T-helper 9 cell (primary cell): Measurements from ENCODE around the gene EFR3B.
"Not testable (repeated sequence)": the region's sequence is repeated elsewhere in the genome, so short reads cannot be mapped to it uniquely, and the experiment has no call there.

Experiments used
- DNase-seq: peaks from one replicate; pipeline ENCODE4 v3.0.0-alpha.2; 2020

The EFR3B gene

DNA sequence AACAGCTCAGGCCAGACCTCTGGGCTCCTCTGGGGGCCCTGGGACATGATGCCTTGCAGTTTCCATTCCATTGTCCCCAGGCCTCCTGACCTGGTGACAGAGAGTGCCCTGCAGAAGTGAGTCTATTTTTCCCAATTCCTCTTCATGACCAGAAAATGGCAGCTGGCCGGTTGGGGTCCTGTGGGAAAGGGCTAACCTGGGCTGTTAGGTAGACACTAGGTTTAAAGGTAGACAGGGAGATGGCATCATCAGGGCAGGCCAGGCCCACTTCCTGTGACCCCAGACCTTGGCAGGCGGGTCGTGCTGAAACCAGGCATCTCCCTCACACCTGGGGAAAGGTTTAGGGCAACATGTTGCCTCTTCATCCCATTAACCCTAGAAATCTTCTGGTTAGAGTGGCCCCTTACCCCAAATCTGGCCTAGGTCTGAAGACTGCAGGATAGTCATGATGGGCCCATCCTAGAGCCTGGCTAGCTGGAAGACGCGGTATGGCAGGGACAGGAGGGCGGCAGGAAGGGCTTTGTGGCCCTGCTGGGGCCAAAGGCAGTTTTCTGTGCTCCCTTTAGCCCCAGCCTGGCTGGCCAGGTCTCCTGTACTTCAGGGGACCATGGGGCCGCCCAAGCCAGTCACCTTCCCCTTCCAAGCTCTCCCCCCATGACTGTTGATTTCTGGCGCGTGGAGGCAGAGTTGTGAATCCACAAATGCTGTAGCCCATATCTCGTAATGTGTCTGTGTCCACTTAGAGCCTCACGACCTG is 116.4 kb downstream of the EFR3B start:
- no peak for DNase-seq

DNA sequence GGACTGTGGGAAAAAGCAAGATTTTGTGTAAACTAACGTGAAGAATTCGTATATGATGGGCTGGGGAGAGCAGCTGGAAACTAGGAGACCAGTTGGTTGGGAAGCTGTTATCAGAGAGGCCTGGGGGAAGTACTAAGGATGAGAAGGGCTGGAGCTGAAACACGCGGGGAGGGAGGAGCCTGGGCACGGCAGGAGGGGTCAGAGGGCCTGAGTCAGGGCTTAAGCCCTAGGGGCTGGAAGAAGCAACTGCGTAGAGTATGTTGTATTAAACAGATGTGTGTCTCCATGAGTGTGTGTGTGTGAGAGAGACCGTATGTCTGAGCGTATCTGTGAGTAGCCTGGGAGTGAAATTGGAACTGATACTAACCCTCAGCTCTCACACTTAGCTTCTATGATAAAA is 118.1 kb downstream of the EFR3B start:
- DNase-seq, result no peak

DNA sequence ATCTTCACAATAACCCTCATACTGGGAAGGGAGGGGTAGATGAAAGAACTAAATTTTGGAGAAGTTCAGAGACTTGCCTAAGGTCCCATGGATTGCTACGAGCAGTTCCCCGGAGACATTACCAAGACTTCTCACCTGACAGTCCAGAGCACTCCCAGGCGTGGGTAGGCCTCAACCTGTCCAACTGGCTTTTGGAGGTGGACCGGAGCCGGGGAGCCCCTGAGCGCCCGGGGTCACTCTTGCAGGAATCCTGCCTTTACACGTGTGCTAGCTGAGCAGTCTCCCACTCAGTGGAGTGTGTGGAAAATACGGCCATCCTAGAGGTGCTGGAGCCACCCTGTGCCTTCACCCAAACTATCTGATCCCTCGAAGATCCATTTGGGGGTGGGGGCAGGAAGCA is 118.5 kb downstream of the EFR3B start:
- no peak for DNase-seq

DNA sequence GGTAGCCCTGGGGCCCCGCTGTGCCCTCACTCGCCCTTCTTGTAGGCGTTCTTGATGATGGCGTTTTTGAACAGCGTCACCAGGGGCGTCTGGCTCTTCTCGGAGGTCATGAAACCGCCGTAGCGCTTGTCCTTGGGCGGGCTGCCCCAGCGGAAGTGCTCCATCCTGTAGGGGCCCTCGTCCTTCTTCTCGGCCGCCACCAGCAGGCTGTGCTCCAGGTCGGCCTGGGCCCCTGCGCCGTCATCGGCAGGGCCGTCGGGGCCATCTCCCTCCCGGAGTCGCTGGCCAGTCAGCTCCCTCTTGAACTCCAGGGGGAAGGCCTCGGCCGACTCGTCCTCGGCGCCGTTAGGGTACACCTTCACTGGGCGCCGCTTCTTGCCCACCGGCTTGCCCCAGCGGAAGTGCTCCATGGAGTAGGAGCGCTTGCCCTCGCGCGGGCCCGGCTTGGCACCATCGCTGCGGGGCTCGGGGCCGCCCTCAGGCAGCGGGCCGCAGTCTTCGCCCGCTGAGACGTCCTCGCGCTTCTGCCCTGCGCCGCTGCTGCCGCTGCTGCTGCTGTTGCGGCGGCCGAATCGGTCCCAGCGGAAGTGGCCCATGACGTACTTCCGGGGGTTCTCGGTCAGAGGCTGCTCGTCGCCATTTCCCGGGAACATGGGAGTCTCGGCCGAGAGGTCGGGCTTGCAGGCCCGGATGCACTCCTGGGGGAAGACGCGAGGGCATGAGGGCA is 119.3 kb downstream of the EFR3B start:
- DNase-seq, result peak; percentile 67

DNA sequence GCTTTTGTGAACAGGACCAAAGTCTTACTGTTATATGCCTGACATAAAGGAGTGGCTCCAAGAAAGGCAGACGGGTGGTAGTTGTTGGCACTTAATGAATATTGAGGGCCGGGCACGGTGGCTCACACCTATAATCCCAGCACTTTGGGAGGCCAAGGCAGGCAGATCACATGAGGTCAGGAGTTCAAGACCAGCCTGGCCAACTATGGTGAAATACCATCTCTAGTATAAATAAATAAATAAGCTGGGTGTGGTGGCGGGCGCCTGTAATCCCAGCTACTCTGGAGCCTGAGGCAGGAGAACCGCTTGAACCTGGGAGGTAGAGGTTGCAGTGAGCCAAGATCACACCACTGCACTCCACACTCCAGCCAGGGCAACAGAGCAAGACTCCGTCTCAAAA is 120.2 kb downstream of the EFR3B start:
- DNase-seq, result not testable (repeated sequence)

DNA sequence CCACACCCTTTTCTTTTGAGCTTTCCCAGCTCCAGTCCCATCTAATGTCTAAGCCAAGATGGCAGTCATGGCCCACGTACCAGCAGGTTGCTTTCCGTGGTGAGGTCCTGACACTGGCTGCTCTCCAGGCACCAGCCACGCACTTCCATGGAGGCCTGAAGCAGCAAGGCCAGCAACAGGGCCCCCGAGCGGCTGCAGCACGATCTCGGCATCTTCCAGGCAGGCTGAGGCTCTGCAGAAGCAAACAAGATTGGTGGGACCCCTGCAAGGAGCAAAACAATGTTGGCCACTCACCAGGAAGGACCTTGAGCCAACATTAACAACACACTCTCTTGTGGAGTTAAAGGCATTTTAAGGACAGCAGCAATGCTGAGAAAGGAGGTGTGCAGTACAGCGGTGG is 122.7 kb downstream of the EFR3B start:
- no peak for DNase-seq

DNA sequence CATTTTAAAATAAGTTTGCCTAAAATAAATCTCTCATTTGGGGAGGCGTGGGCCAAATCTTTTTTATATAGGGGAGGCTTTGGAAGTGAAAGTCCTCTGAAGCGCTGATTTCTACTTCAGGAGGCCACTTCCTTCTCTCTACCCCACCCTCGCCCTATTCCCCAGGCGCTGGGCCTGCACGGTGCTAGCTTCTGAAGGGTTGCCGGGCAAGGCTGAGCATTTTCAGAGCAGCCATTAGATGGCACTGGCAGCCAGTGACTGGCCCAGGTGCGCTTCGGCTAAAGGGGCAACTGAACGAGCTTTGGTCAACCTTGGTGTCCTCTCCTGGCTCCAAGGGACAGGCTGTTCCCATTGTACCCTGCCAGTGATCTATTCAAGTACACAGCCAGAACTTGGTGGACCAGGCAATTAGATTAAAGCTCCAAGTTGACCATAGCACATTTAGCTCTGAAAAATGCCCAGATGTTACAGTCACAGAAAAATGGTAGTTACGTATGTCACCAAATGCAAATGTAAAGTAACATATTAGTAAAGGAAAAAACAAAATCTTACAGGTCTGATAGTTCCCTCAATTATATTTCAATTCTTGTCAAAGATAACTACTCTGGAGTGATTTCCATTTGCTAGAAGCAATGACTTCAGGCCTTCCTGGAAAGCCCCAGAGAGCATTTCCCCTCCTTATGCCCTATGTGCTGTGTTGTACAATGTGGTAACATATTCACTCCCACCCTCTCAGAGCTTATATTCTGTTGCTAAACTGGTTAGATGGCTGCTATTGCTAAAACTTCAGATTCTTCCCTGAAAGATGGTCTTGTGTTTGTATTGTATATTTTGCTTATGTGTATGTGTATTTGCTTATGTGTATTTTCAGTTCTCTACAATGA is 124.4 kb downstream of the EFR3B start:
- DNase-seq, result peak; percentile 12

DNA sequence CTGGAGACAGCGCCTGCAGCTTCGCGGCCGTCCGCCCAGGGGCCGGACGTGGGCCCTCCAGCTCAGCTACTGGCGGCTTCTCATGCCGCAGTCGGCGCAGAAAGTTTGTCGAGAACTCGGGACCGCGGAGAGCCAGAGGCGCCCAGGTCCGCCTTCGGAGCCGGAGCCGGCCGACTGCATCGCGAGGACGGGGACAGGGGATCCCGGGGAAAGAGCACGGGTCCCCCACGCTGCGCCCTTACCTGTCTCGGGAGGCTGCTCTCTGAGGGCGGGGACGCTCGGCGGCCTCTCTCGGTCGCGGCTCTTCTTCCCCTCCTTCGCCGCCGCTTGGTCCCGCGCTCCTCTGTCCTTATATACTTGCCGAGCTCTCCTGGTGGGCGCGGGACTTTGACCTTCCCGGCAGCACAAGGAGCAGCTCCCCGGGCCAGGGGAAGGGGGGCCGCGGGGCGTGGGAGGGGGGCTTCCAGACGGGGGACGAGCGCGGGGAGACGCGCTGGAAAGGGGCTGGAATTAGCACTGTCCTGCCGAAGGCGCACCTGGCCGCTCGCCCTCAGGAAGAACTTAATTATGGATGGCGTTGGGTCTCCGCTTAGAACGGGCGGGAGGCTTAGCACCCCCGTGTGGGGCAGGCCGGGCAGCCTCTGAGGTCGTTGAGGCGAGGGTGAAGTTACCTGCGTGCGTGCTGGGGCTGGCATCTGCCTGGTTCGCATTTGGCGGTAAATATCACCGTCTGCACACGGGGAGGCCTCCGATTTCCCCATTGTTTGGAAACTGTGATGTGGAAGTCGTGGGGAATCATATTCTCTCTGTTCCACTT is 126.6 kb downstream of the EFR3B start, which contains the start of gene POMC:
Gene POMC (minus strand): TSS at position 325 of the 817 bp plus-strand sequence. CDS start 3,808 bp downstream, outside the sequence.
- peak; percentile 16 for DNase-seq

DNA sequence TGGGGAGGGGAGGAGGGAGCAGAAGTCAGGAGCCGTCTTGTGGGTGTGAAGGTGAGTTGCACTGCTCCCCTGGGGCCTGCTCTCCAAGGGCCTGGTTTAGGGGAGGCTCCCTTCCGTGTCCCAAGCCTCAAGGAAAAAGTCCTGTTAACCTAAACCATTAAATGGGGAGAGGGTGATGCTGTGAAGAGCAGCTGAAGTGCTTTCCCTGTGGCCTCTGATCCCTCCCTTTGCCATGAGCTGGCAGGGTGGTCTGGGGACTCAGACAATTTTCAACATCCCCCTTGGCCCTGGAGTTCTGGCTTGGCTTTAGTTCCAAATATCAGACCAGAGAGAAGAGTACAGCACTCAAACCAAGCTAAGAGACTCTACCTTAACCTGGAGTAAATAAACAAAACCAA is 127.2 kb downstream of the EFR3B start:
- no peak for DNase-seq

DNA sequence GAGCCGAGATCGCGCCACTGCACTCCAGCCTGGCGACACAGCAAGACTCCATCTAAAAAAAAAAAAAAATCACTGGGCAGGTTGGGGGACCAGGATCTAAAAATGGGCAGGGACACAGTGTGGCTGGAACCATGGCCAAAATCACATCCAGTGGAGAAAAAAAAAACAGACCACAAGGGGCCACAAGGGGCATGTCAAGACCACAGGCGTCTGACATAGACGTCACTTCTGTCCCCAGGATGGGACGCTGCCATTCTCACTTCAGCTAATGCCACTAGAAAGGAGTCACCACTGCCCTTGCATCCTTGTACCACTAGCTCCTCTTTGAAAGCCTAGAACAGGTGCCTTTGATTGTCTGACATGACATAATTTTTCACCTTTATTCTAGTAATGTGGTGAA is 129.0 kb downstream of the EFR3B start:
- no peak for DNase-seq

DNA sequence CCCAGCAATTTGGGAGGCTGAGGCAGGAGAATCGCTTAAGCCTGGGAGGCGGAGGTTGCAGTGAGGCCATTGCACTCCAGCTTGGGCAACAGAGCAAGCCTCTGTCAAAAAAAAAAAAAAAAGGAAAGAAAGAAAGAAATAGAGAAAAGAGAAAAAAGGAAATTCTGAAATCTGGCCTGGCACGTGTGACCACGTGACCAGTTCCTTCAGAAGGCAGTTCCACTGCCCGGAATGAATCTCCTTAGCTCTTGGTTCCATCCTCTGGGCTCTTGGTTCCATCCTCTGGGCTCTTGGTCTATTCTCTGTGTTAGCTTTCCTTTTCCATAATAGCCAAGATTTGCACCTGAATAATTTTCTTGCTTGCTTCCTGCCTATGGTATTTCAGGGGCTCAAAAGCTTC is 131.8 kb downstream of the EFR3B start:
- DNase-seq, result no peak

DNA sequence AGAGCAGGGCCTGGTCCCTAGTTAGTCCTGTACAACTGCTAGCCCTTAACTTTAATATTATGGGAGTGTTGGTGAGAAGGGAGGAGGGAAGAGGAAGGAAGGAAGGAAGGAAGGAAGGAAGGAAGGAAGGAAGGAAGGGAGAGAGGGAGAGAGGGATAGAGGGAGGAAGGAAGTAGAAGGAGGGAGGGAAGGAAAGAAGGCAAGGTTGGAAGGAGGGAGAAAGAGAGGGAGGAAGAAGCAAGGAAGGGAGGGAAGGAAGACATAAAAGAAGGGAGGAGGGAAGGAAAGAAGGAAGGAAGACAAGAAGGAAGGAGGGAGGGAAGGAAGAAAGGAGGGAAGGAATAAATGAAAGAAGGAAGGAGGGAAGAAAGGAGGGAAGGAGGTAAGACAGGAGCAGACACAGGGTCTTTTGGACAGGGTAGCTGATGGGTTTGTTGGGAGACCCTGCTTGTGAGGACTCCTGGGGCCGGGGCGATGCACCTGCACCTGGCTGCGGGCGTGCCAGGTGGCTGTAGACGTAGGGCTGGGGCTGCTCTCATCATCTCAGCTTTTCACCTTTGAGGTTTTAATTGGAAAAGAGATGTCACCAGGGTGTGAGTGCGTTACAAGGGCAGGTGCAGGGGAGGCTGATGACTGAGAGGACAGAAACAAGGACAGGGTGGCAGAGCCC is 132.5 kb downstream of the EFR3B start:
- DNase-seq, result no peak

DNA sequence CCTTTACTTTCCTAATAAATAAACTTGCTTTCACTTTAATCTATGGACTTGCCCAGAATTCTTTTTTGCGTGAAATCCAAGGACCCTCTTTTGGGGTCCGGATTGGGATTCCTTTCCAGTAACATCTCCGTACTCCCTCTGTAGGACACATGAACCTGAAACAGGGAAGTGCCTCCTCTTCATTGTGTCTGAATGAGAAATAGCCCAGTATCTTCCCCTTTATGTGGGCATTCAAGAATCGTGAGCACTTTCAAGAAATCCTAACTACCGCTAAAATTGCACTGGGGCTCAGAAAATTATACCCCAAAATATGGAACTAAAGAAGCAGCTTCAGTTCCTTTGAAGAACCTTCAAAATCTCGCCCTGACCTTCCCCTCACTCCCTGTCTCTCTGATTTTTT is 134.3 kb downstream of the EFR3B start:
- no peak for DNase-seq

DNA sequence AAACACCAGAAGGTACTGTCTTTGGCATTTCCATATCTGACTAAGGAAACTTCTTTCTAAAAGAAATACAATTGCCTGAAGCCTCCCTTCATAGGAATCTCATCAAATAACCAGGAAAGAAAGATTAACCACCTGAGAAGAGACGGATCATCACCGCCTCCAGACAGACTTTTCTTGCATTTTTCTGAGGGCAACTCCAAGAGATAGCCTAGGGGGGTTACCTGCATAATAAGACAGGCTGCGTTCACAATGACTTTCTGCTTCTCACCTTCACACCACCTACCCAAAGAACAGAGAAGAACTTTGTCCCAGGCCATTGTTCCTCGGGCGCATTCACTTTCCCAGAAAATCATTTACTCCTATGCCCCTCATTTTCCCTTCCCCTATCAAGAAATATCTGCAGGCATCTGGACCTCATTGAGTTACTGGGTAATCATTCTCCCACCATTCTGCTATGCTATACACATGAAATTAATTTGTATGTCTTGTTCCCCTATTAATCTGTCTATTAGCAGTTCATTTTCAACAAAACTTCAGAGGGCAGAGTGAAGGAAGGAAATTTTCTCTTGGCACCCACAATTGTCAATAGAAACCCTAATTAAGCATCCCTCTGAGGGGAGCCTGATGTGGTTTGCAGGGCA is 134.8 kb downstream of the EFR3B start:
- DNase-seq, result no peak

DNA sequence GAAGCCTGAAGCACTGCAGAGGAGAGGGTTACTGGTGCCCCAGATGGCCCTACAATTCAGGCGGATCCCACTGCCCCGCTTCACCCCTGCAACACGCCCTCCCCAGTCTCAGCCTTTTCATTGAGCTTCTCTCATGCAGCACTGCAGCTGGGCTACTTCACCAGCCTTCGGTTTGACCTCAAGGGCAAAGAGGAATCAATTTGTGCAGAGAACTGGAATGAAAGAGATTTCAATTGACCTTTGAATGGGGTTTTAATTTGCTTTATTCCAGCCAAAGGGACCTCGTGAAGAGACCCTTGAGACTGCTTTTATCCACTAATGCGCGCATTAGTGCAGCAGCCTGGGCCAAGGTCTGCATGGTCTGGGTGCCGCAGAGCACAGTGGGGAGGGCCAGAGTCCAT is 135.3 kb downstream of the EFR3B start:
- DNase-seq, result no peak

DNA sequence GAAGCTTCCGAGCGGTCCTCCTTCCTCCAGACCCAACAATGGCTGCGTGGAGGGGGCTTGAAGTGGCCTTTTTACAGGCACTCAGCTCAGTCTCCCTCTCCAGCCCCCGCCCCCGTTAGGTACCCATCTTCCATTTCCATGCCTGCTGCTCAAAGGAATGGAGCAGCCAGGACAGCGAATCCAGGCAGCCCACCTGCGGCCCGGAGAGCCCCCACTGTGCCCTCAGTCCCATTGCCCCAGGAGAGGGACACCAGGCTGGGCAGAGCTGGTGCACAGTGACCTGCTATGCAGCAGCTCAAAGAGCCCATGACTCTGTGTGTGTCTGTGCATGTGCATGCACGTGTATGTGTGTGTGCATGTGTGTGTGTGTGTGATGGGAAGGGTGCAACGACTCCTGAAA is 137.1 kb downstream of the EFR3B start:
- DNase-seq, result no peak

DNA sequence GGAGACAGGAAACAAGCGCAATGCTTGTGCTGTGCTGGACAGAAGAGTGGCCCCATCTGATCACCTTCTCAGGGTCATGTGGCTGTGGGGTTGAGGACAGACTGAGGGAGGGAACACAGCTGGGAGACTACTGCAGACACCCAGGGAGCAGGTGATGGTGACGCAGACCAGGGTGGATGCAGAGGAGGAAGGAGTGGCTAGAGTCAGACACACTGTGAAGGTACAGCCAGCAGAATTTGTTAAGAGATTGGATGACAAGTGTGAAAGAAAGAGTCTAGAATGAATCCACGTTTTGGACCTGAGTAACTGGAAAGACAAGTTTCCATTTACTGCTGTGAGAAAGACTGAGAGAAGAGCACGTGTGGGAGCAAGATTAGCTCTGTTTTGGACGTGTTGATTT is 142.4 kb downstream of the EFR3B start:
- DNase-seq, result no peak

DNA sequence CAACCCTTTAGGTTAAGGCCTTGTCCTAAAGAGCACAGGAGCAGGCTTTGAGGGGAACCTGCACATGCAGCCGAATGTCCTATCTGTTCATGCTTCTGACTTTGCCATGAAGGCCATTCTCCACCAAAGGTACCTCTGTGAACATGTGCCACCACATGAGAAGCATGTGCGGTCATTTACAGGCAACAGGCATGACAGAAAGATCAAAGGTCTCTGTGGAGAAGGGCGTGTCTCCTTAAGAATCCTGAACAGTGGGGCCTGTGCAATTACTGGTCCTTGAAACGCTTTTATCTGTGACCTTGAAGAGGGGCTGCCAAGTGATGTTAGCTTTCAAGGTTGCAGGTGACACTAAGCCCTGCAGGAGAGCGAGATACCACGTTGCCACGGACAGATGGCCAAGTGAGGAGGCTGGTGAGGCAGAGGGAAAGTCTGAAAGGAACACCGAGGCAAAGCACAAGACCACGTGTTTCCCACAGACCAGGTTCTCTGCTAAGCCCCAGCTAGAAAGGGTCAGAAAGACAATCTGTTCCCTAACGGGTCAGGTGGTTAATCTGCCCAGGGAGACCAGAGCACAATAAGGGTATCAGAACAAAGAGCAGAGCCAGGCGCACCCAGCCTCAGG is 146.0 kb downstream of the EFR3B start:
- DNase-seq, result no peak

DNA sequence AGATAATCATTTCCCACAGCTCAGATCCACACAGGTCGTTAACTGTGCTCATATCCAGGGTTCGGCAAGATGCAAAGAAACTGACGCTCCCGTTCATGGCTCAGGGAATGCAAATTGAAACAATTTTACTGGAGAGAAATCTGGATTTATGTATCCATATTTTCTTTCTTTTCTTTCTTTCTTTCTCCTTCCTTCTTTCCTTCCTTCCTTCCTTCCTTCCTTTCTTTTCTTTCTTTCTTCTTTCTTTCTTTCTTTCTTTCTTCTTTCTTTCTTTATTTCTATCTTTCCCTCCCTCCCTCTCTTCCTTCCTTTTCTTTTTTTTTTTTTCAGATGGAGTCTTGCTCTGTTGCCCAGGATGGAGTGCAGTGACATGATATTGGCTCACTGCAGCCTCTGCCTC is 146.5 kb downstream of the EFR3B start:
- DNase-seq, result no peak

DNA sequence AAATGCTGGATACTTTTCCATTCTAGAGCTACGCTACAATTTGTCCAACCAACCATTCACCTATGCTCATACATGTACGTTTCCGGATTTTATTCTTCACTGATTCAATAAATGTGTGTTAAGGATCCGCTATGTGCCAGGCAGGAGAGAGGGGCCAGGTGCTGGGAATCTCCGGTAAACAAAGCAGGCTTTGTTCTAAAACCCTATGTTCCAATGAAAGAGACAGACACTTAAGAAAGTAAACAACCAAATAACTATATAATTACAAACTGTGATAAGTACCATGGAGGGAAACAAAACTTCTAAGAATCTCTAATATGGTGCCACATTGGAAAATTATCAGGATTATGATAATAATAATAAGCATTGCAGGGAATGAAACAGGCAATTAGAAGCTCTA is 148.7 kb downstream of the EFR3B start:
- DNase-seq, result no peak

DNA sequence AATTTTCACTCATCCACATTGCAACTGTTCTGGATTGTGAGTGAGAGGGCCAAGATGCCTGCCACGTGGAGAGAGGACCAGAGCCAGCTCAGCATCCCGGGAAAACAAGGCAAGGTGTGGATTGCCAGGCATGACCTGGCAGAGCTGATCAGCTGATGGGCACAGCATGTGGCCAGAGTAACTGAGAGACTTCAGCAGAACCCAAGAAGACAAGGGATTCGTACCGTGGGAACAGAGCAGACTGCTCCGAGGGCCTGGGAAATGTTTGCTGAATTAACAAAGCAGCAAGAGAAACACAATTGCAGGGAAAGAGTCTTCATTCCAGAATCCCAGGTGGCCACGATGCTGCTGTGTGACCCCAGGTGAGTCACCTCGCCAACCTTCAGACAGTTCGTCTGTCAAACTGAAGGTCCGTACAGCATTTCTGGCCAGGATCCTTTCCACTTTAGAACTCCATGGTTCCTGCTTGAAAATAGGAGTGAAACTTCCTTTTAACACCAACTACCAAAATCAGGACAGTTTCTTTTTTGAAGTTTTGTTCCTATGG is 152.8 kb downstream of the EFR3B start:
- no peak for DNase-seq
